Aorta (tissue), 5 donors: Measurements from ENCODE around the gene NEK8. TPM values are rescaled to one million over a fixed set of nuclear protein-coding genes. Genes with fewer than 3 reads are reported as not detected.
A peak's percentile ranks its signal among the peaks of the same experiment; 100 is the strongest.
"Not testable (repeated sequence)": the region's sequence is repeated elsewhere in the genome, so short reads cannot be mapped to it uniquely, and the experiment has no call there.

Experiments
- ATAC-seq: fragments of 200-7000 bp; cut with Tn5 transposase; one replicate; pipeline ENCODE4 v1.9.1; 2022; ENCODE audit warnings: moderate library complexity; ENCODE audit not compliant: low FRiP score
- DNase-seq, 2 donors: peaks; one replicate each; pipeline ENCODE4 v3.0.0-alpha.2; 2020
- H3K27ac ChIP-seq, 2 donors: one replicate each; pipeline ENCODE4 v1.5.1; 2013; ENCODE audit warnings: low read length in 2 of 2, mild to moderate bottlenecking in 2 of 2, moderate library complexity in 2 of 2, control low read depth in 1 of 2, inconsistent platforms in 1 of 2, low read depth in 1 of 2
- H3K27me3 ChIP-seq, 2 donors: one replicate each; pipeline ENCODE4 v1.6.1; 2013; ENCODE audit warnings: control low read depth in 1 of 2, low read length in 1 of 2, mild to moderate bottlenecking in 1 of 2, moderate library complexity in 1 of 2; ENCODE audit not compliant: insufficient read depth in 2 of 2, control insufficient read depth in 1 of 2
- H3K36me3 ChIP-seq, 2 donors: one replicate each; pipeline ENCODE4 v1.6.1; 2013; ENCODE audit warnings: control low read depth in 1 of 2, low read length in 1 of 2, mild to moderate bottlenecking in 1 of 2; ENCODE audit not compliant: insufficient read depth in 2 of 2, control insufficient read depth in 1 of 2
- H3K4me1 ChIP-seq, 2 donors: one replicate each; pipeline ENCODE4 v1.6.1; 2013; ENCODE audit warnings: low read length in 2 of 2, control low read depth in 1 of 2, mild to moderate bottlenecking in 1 of 2, moderate library complexity in 1 of 2; ENCODE audit not compliant: insufficient read depth in 2 of 2, control insufficient read depth in 1 of 2
- H3K4me3 ChIP-seq, 2 donors: one replicate each; pipeline ENCODE4 v1.5.1; 2013; ENCODE audit warnings: low read length in 2 of 2, control low read depth in 1 of 2, mild to moderate bottlenecking in 1 of 2
- H3K9me3 ChIP-seq: one replicate; pipeline ENCODE4 v1.6.1; 2013; ENCODE audit warnings: mild to moderate bottlenecking, low read length; ENCODE audit not compliant: control insufficient read depth
- WGBS, 2 donors: extraction: QIAGEN DNeasy Blood & Tissue Kit; methylation state at CpG; one replicate each; pipeline ENCODE4 v1.1.7; 2013; 5-methylcytosine and 5-hydroxymethylcytosine counted together
- intact Hi-C, 2 donors: fragments of 100-400 bp; cut with DNase I; formaldehyde crosslinking; loops; one replicate each; pipeline versions ENCODE4 v1.14.2 to v1.15.0; 2022
- polyA plus RNA-seq, 2 donors: library from polyadenylated mRNA; stranded (reverse); fragments of 200-250 nt; gene quantifications; one replicate each; pipeline ENCODE4 v1.2.3, GENCODE V29; 2013
- total RNA-seq, 2 donors: library from RNA; stranded (reverse); fragmentation: NEBNext Ultra II Directional; extraction: Animal tissue kit (Norgen Biotek cat#: 25700); gene quantifications; one replicate each; pipeline ENCODE4 v1.2.1, GENCODE V29; 2021
- donor health status: healthy with polysubstance abuse.
- donor health status: Bipolar disorder and iron deficiency.
- donor health status: DM: no; HTN: no; CAD: no.
- donor health status: DM: no; HTN: no; CAD: no.
- donor health status: DM: yes; HTN: yes; CAD: no.

NEK8 gene
- total and polyA plus RNA-seq, 4 donors, result 1.6 to 5.3 (median 3.2) TPM

GRCh38 chr17:28763804-28764266, 35.2 kb downstream of the NEK8 start:
- 54 to 63% methylated on average over 5 of the region's 5 CpGs for WGBS, 2 donors
- DNase-seq (peak; percentile 72 to 84), ATAC-seq (peak; percentile 74)
- Histone ChIP-seq H3K27me3 (no peaks in the 10 kb centered on the region), H3K36me3 (peaks cover 2% of the 10 kb centered on the region in 2 donors), H3K9me3 (no peaks in the 10 kb centered on the region), H3K4me1 (no peaks in the 10 kb centered on the region), H3K27ac (no peak overlapping the region), H3K4me3 (no peak overlapping the region)
- intact Hi-C loops, result loop anchor here (5.0 to 10.0 kb wide), 3 partner anchors 78 to 153 kb away; partner anchors contain the start of genes ERAL1 (in 1 of the 2) and FAM222B (in 1 of the 2)

- Histone ChIP-seq H3K9me3 (no peaks in the 10 kb centered on the region), H3K4me1 (no peaks in the 10 kb centered on the region), H3K27me3 (no peaks in the 10 kb centered on the region), H3K4me3 (no peak overlapping the region), H3K27ac (no peak overlapping the region), H3K36me3 (peaks cover 2% of the 10 kb centered on the region in 2 donors)
- ATAC-seq (no peak), DNase-seq (no peak)
- WGBS, 2 donors, result 35% methylated on average over 4 of the region's 4 CpGs
- intact Hi-C loops, result loop anchor here in 1 of 2 donors (10.0 kb wide), 1 partner anchor 90 kb away; the partner anchor contains the start of gene ERAL1
These were observed 36.5 kb downstream of the NEK8 start for GRCh38 chr17:28765038-28765437.

DNA sequence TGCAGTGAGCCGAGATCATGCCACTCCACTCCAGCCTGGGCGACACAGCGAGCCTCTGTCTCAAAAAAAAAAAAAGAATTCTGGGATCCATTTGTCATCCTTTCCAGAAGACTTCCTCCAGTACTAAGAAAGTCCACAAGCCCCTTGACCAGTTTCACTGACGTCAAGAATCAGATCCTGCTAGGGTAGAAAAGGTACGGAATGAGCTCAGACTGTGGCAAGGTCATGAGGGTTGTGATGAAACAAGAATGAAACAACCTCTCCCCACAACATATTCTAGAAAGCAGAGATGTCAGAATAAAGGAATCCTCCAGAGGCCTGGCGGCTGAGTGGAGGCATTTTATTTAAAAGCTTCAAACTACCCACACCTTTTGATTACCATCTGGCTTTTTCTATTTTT, 45.1 kb downstream of the NEK8 start:
- intact Hi-C loops, result no loop called here
- 78 to 87% methylated on average over 6 of the region's 6 CpGs for whole genome bisulfite sequencing, 2 donors
- DNase-seq (no peak), ATAC-seq (no peak)
- Histone ChIP-seq H3K36me3 (no peaks in the 10 kb centered on the region), H3K4me1 (no peaks in the 10 kb centered on the region), H3K27ac (no peak overlapping the region), H3K4me3 (no peak overlapping the region), H3K9me3 (no peaks in the 10 kb centered on the region), H3K27me3 (no peaks in the 10 kb centered on the region)

GRCh38 chr17:28774206-28774605, 45.6 kb downstream of the NEK8 start:
- WGBS, 2 donors, result 73 to 76% methylated on average over 3 of the region's 3 CpGs
- Histone ChIP-seq H3K4me1 (no peaks in the 10 kb centered on the region), H3K9me3 (no peaks in the 10 kb centered on the region), H3K36me3 (no peaks in the 10 kb centered on the region), H3K4me3 (no peak overlapping the region), H3K27ac (no peak overlapping the region), H3K27me3 (no peaks in the 10 kb centered on the region)
- intact Hi-C loops, result no loop called here
- no peak for ATAC-seq
- no peak for DNase-seq

DNA sequence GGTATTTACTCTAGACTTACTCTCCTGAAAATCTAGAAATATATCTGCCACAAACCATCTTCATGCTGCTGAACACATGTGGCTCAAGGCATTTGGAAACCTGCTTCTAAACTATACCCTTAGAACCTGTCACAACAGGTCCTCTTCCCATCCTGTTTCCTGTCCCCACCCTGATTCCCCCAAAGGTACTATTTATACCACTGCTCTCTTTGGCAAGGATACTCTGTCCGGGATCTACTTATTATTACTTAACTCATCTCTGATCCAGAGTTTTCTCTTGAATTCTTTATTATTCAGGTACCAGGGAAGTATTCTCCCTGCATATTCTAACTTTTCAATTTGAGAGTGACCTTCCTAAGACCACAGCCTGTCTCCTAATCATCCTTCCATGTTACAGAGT, 48.6 kb downstream of the NEK8 start:
- H3K27me3 ChIP-seq, result no peaks in the 10 kb centered on the region
- H3K36me3 ChIP-seq, result no peaks in the 10 kb centered on the region
- no peak overlapping the region for H3K27ac ChIP-seq
- WGBS, 2 donors, result 27 to 33% methylated on average over 1 of the region's 1 CpG
- intact Hi-C loops, result no loop called here
- ATAC-seq (no peak), DNase-seq (no peak)
- no peaks in the 10 kb centered on the region for H3K9me3 ChIP-seq
- H3K4me3 ChIP-seq, result no peak overlapping the region
- no peaks in the 10 kb centered on the region for H3K4me1 ChIP-seq

DNA sequence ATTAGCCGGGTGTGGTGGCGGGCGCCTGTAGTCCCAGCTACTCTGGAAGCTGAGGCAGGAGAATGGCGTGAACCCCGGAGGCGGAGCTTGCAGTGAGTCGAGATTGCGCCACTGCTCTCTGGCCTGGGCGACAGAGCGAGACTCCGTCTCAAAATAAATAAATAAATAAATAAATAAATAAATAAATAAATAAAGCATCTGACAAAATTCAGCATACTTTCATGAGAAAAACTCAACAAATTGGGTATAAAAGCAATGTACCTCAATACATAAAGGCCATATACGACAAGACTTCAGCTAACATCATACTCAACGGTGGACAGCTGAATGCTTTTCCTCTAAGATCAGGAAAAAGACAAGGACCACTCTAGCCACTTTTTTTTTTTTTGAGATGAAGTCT, 51.0 kb downstream of the NEK8 start:
- ATAC-seq, H3K4me3 ChIP-seq, DNase-seq, H3K27me3 ChIP-seq, H3K9me3 ChIP-seq, H3K27ac ChIP-seq, H3K36me3 ChIP-seq, H3K4me1 ChIP-seq, intact Hi-C loops: not testable (repeated sequence)
- WGBS, 2 donors, result 97% methylated on average over 13 of the region's 13 CpGs

GRCh38 chr17:28783161-28783560, 54.6 kb downstream of the NEK8 start:
- Histone ChIP-seq H3K4me1 (no peaks in the 10 kb centered on the region), H3K27ac (no peak overlapping the region), H3K4me3 (no peak overlapping the region), H3K27me3 (no peaks in the 10 kb centered on the region), H3K36me3 (no peaks in the 10 kb centered on the region), H3K9me3 (no peaks in the 10 kb centered on the region)
- intact Hi-C loops, result no loop called here
- WGBS, 2 donors, result 87 to 89% methylated on average over 3 of the region's 3 CpGs
- no peak for DNase-seq
- ATAC-seq, result no peak

DNA sequence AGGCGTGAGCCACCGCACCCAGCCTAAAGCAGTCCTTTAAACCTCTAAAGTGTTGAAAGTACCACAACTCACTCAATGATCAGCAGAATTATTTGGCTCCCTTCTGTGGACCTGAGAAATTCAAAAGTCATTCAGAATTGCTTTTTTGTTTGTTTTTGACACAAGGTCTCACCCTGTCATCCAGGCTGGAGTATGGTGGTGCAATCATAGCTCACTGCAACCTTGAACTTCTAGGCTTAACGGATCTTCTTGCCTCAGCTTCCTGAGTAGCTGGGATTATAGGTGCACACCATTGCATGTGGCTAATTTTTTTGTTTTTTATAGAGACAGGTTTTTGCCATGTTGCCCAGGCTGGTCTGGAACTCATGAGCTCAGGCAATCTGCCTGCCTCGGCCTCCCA, 59.5 kb downstream of the NEK8 start:
- DNase-seq (no peak), ATAC-seq (no peak)
- 95 to 96% methylated on average over 4 of the region's 4 CpGs for WGBS, 2 donors
- Histone ChIP-seq H3K9me3 (no peaks in the 10 kb centered on the region), H3K4me1 (no peaks in the 10 kb centered on the region), H3K4me3 (no peak overlapping the region), H3K27ac (no peak overlapping the region), H3K36me3 (no peaks in the 10 kb centered on the region), H3K27me3 (no peaks in the 10 kb centered on the region)
- intact Hi-C loops, result no loop called here
